Osteocyte (in vitro differentiated cells): Measurements from ENCODE around the gene DNASE1L1. TPM values are rescaled to one million over a fixed set of nuclear protein-coding genes. Genes with fewer than 3 reads are reported as not detected.

Experiments
- DNase-seq: peaks from one replicate; pipeline ENCODE4 v3.0.0; 2021; ENCODE audit warnings: mixed read lengths; ENCODE audit not compliant: unreplicated experiment; ENCODE audit errors: extremely low spot score
- H3K27ac Mint-ChIP-seq: one replicate; pipeline ENCODE4 v1.8.0; 2021; ENCODE audit warnings: mild to moderate bottlenecking, mixed read lengths; ENCODE audit not compliant: unreplicated experiment
- H3K27me3 Mint-ChIP-seq: one replicate; pipeline ENCODE4 v1.8.0; 2021; ENCODE audit warnings: mixed read lengths; ENCODE audit not compliant: unreplicated experiment
- H3K36me3 Mint-ChIP-seq: one replicate; pipeline ENCODE4 v1.8.0; 2021; ENCODE audit warnings: mixed read lengths; ENCODE audit not compliant: unreplicated experiment
- H3K4me1 Mint-ChIP-seq: one replicate; pipeline ENCODE4 v1.8.0; 2021; ENCODE audit warnings: mixed read lengths; ENCODE audit not compliant: unreplicated experiment
- H3K4me3 Mint-ChIP-seq: one replicate; pipeline ENCODE4 v1.8.0; 2021; ENCODE audit warnings: mild to moderate bottlenecking, moderate library complexity, mixed read lengths; ENCODE audit not compliant: unreplicated experiment
- H3K9me3 Mint-ChIP-seq: one replicate; pipeline ENCODE4 v1.8.0; 2021; ENCODE audit warnings: mixed read lengths; ENCODE audit not compliant: unreplicated experiment
- CTCF ChIP-seq: fragments of 200-600 bp; sonication (generic); IDR thresholded peaks from 2 replicates; pipeline ENCODE4 v1.5.0; 2021; ENCODE audit warnings: antibody characterized with exemption, mild to moderate bottlenecking, moderate library complexity
- total RNA-seq: library from RNA; stranded (reverse); gene quantifications from 2 replicates; pipeline ENCODE4 v1.2.1, GENCODE V29; 2021

The DNASE1L1 gene
- total RNA-seq, 1 donor from 2014 or later, result 28.1 TPM

- no peak for DNase-seq
- Mint-ChIP-seq H3K9me3 (no peaks in the 10 kb centered on the region), H3K27ac (peak overlapping the region; percentile 47), H3K4me3 (no peak overlapping the region), H3K36me3 (no peaks in the 10 kb centered on the region), H3K27me3 (no peaks in the 10 kb centered on the region), H3K4me1 (peaks cover 10% of the 10 kb centered on the region)
- no peak for TF ChIP-seq CTCF
These were observed 25.4 kb downstream of the DNASE1L1 start for GRCh38 chrX:154383359-154384283.

- no peaks in the 10 kb centered on the region for H3K36me3 Mint-ChIP-seq
- H3K9me3 Mint-ChIP-seq, result no peaks in the 10 kb centered on the region
- no peak for DNase-seq
- no peaks in the 10 kb centered on the region for H3K27me3 Mint-ChIP-seq
- peaks cover 12% of the 10 kb centered on the region for H3K4me1 Mint-ChIP-seq
- no peak for TF ChIP-seq CTCF
- H3K4me3 Mint-ChIP-seq, result no peak overlapping the region
- no peak overlapping the region for H3K27ac Mint-ChIP-seq
These were observed 26.5 kb downstream of the DNASE1L1 start for GRCh38 chrX:154382483-154383069.

- Mint-ChIP-seq H3K36me3 (no peaks in the 10 kb centered on the region), H3K27me3 (no peaks in the 10 kb centered on the region), H3K27ac (no peak overlapping the region), H3K4me1 (peaks cover 12% of the 10 kb centered on the region), H3K4me3 (no peak overlapping the region), H3K9me3 (no peaks in the 10 kb centered on the region)
- DNase-seq, result no peak
- no peak for TF ChIP-seq CTCF
These were observed 27.8 kb downstream of the DNASE1L1 start for GRCh38 chrX:154381271-154381670.

DNA sequence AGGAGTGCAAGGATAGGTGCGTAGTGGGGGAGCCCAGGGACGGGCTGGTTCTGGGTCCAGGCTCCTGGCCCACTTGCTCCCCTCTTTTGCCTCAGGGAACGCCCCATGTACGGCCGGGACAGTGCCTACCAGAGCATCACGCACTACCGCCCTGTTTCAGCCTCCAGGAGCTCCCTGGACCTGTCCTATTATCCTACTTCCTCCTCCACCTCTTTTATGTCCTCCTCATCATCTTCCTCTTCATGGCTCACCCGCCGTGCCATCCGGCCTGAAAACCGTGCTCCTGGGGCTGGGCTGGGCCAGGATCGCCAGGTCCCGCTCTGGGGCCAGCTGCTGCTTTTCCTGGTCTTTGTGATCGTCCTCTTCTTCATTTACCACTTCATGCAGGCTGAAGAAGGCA, 28.3 kb downstream of the DNASE1L1 start:
- Mint-ChIP-seq H3K4me3 (peak overlapping the region; percentile 78), H3K27me3 (no peaks in the 10 kb centered on the region), H3K4me1 (peaks cover 12% of the 10 kb centered on the region), H3K27ac (peak overlapping the region; percentile 91), H3K9me3 (no peaks in the 10 kb centered on the region), H3K36me3 (no peaks in the 10 kb centered on the region)
- TF ChIP-seq CTCF, result no peak
- no peak for DNase-seq

GRCh38 chrX:154380153-154380552, 28.9 kb downstream of the DNASE1L1 start:
- DNase-seq, result no peak
- Mint-ChIP-seq H3K27ac (peak overlapping the region; percentile 91), H3K4me1 (peaks cover 13% of the 10 kb centered on the region), H3K27me3 (no peaks in the 10 kb centered on the region), H3K4me3 (peak overlapping the region; percentile 78), H3K9me3 (no peaks in the 10 kb centered on the region), H3K36me3 (no peaks in the 10 kb centered on the region)
- TF ChIP-seq CTCF, result no peak
